NCI-H1105 (cell line): ENCODE results near the gene ITGBL1.
A peak's percentile ranks its signal among the peaks of the same experiment; 100 is the strongest.
"Not testable (repeated sequence)": the region's sequence is repeated elsewhere in the genome, so short reads cannot be mapped to it uniquely, and the experiment has no call there.

Experiments
- DNase-seq: peaks from one replicate; lab custom pipeline; 2025; lab: John Stamatoyannopoulos, UW

ITGBL1 gene

GRCh38 chr13:101512650-101513049 is 60.2 kb downstream of the ITGBL1 start:
- no peak for DNase-seq

GRCh38 chr13:101514100-101514499 is 61.6 kb downstream of the ITGBL1 start:
- no peak for DNase-seq

- DNase-seq: peak; percentile 49
These were observed 62.3 kb downstream of the ITGBL1 start for GRCh38 chr13:101514695-101515275.

- DNase-seq: no peak
These were observed 63.0 kb downstream of the ITGBL1 start for GRCh38 chr13:101515504-101515903.

- no peak for DNase-seq
These were observed 63.8 kb downstream of the ITGBL1 start for GRCh38 chr13:101516262-101516661.

- DNase-seq: no peak
These were observed 68.2 kb downstream of the ITGBL1 start for GRCh38 chr13:101520672-101521071.

- DNase-seq: no peak
These were observed 68.9 kb downstream of the ITGBL1 start for GRCh38 chr13:101521371-101521770.

GRCh38 chr13:101522607-101523006 is 70.1 kb downstream of the ITGBL1 start:
- no peak for DNase-seq

- no peak for DNase-seq
These were observed 71.0 kb downstream of the ITGBL1 start for GRCh38 chr13:101523154-101524131.

GRCh38 chr13:101527130-101527529 is 74.7 kb downstream of the ITGBL1 start:
- DNase-seq: no peak

- no peak for DNase-seq
These were observed 76.9 kb downstream of the ITGBL1 start for GRCh38 chr13:101529422-101529821.

- DNase-seq: no peak
These were observed 77.8 kb downstream of the ITGBL1 start for GRCh38 chr13:101530293-101530692.

GRCh38 chr13:101535192-101535746 is 82.8 kb downstream of the ITGBL1 start:
- DNase-seq: no peak

GRCh38 chr13:101536079-101536478 is 83.6 kb downstream of the ITGBL1 start:
- no peak for DNase-seq

- DNase-seq: not testable (repeated sequence)
These were observed 92.1 kb downstream of the ITGBL1 start for GRCh38 chr13:101544544-101544943.

- DNase-seq: no peak
These were observed 92.5 kb downstream of the ITGBL1 start for GRCh38 chr13:101544979-101545378.

- DNase-seq: no peak
These were observed 93.0 kb downstream of the ITGBL1 start for GRCh38 chr13:101545521-101545920.

GRCh38 chr13:101552286-101552685 is 99.8 kb downstream of the ITGBL1 start:
- DNase-seq: no peak

GRCh38 chr13:101552786-101553185 is 100.3 kb downstream of the ITGBL1 start:
- DNase-seq: no peak

- DNase-seq: no peak
These were observed 102.1 kb downstream of the ITGBL1 start for GRCh38 chr13:101554420-101555125.

- DNase-seq: no peak
These were observed 103.1 kb downstream of the ITGBL1 start for GRCh38 chr13:101555610-101556009.

GRCh38 chr13:101556676-101557123 is 104.2 kb downstream of the ITGBL1 start:
- no peak for DNase-seq
